ENCODE measurements around the gene C19orf85. TPM values are rescaled to one million over a fixed set of nuclear protein-coding genes. Genes with fewer than 3 reads are reported as not detected.
"Not testable (repeated sequence)": the region's sequence is repeated elsewhere in the genome, so short reads cannot be mapped to it uniquely, and the experiment has no call there.

C19orf85 gene
- total RNA-seq, 1 experiment from 2014 or later = not detected

GRCh38 chr19:55459551-55459949, 5.0 kb downstream of the C19orf85 start:
- DNase-seq (ENCODE audit: low read depth) = no peak

DNA sequence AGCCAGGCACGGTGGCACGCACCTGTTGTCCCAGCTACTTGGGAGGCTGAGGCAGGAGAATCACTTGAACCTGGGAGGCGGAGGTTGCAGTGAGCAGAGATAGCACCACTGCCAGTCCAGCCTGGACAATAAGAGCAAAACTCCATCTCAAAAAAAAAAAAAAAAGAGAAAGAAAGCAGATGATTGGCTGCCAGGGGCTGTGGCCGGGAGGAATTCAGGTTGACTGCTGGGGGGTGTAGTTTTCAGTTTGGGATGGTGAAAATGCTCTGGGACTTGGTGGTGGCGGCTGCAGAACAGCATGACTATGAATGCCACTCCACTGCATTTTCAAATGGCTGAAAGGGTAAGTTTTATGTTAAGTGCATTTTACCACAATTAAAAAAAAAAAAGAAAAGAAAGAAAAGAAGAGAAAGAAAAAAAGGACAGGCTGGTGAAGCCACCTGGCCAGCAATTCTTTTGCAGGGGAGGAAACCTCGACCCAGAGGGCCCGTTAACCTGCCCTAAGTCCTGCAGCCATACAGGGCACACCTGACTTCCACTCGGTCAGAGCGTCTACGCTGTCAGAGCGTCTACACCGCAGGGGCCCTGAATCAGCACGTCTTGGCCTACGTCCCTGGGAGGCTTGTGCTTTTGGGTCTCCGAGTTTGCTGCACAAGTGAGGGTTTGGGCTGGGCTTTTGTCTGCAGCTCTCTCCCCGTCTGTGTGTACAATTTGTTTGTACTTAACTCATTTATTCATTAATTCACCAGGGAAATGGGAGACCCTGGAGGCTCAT, 6.7 kb downstream of the C19orf85 start:
- DNase-seq (ENCODE audit: low read depth) = no peak

- no peak for DNase-seq (ENCODE audit: low read depth)
Measured at GRCh38 chr19:55456347-55456746, 8.2 kb downstream of the C19orf85 start.

GRCh38 chr19:55455576-55456235, 8.8 kb downstream of the C19orf85 start:
- no peak for DNase-seq (ENCODE audit: low read depth)

DNA sequence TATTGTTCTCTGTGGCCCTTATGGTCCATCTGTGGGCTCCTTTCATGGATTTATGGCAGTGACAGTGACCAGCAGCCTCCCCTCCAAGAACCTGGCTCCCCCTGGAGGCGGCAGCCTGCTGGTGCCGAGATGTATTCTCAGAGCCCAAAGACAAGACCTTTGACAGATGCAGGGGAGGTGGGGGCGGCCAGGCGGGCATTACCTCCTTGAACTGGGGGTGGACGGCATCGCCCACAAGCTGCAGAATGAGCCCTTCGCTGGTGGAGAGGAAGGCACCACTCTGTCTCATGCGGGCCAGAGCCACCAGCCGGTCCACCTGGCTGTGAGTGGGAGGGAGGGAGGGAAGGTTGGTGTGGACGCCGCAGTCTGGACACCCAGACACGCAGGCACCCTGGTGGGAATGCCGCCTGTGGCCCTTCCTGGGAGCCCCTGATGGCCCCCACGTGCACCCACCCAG, 9.7 kb downstream of the C19orf85 start:
- DNase-seq (ENCODE audit: low read depth) = peak; percentile 44

DNA sequence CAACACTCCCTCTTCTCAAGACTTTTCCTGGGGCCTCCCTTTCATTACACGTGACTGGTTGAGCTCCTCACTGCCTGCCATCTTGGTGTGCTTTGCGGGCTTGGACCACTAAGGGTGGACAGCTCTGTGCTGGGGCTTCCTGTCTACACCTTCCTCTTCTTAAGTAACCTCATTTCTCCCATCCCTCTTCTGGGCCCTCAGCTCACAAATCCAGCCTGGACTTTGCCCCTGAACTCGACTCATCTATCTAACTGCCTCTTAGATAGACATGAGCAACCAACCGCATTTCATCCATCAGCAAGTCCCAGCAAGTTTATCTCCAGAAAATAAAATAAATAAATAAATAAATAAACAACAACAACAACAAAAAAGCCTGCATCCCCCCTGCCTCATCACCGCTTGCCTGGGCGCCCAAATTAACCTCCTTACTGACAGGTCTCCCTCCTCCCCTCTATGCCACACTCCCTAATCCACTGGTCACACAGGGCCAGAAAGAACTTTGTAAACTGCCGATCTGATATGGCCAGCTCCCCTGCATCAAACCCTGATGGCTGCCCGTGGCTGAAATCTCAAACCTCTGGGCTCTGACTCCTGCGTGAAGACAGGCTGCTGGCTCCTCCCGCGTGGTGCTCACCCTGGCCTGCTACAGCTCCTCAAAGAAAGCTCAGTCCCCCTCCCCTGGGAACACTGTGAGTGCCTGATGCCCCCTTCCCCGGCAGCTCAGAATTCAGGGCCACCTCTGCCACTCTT, 10.9 kb downstream of the C19orf85 start:
- DNase-seq (ENCODE audit: low read depth) = no peak

DNA sequence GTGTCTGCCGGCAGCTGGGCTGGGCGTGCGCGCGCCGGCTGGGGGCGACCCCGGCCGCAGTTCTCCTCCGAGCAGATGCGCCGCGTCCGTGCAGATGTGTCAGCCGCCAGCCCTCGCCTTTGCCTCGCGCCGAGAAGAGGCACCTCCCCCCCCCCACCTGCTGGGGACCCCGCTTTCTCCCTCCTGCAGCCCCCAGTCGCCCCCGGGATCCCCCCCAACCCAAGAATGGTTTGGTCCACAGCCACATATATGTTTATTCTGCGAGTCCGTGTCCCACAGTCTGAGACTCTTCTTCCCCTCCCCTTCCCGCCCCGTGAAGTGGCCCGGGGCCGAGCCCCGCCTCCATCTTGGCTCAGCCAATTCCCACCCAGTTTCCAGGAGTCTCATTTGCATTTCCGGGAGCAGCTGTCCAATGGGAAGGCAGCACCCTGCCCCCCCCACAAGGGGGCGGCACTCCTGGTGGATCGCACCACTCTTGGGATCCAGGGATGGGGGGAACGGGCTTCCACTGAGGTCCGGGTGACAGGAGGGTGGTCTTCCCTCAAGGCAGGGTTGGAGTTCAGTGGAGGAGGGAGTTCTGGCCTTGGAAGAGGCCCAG, 11.7 kb downstream of the C19orf85 start:
- DNase-seq (ENCODE audit: low read depth) = peak; percentile 49

DNA sequence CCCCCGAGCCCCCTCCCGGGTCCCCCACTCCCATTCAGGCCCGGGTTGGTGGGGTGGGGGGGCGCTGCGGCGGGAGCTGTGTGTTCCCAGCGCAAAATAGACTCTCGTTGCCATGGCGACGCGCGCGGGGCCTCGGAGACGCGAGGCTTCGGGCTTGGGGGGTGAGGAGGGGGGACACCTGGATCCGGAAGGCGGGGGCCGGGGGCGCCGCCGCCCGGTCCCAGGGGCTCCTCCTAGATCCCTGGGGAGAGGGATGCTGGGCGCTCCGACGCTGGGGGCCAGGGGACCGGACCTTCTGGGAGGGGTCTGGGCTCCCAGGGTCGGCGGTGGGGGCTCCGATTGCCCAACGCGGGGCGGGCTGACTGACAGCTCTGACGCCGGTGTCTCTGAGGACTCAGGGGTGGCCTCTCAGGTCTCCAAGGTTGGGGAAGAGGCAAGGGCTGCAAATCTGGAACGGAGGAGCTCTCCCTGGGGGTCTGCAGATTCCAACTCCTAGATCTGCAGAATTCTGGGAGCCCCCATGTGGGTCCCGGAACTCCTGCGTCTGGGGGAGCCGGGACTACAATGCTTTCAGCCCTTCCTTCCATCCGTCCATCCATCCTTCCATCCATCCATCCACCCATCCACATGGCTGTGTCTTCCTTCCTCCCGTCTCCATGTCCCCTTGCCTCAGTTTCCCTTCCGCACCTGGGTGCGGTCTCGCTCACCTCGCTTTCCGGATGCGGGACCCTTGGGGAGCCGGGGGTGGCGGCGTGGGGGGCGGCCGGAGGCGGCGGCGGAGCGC, 12.4 kb downstream of the C19orf85 start:
- DNase-seq (ENCODE audit: low read depth) = no peak

DNA sequence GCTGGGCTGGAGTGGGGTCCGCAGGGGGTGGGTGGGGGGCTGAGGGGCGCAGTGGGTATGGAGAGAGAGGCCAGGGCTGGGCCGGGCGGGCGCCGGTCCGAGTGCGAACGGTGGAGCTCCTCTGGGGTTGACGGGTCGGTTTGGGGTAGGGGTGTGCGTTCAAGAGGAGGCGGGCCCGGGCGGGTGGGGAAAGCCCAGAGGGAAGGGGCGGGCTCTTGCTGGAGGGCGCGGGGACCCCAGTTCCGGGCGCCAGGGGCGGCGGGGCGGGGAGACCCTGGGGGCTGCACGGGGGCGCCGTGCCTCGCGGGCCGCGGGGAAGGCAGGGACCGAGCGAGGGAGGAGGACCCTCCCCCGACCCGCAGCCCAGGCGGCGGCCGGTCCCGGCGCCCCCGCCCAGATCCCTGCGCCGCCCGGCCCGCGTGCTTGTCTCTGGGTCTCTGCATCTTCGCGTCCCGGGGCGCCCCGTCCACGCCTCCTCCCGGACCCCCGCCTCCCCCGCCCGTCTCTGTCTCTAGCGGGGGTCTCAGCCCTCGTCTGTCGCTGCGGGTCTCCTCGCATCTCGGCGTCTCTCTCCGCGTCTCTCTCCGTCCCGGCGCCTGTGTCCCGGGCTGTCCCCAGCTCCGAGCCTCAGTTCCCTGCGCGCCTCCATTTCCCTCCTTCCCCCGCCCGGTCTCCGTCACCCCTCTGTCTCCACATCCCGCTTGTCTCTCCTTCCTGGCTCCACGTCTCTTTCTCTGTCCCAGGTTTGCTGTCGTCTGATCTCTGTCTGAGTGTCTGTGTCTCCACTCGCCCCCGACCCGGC, 13.2 kb downstream of the C19orf85 start:
- no peak for DNase-seq (ENCODE audit: low read depth)

DNA sequence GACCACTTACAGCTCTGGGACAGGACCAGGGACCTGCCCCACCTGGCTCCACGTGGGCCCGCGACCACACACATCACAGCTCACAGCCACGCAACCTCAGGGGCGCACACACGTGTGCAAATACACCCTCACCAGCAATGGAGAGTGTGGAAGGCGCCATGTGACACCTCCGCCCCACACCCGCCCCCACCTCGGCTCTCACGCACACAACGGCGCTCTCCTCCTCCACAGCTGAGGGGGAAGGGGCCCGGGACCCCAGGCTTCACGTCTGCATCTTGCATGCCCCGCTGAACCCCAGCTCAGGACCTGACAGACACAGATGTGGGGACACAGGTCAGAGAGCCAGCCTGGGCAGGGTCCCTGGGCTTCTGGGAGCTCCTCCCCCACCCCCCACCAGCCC, 15.1 kb downstream of the C19orf85 start:
- DNase-seq (ENCODE audit: low read depth) = no peak

GRCh38 chr19:55448175-55448490, 16.4 kb downstream of the C19orf85 start:
- not testable (repeated sequence) for DNase-seq (ENCODE audit: low read depth)

GRCh38 chr19:55447421-55448174, 17.0 kb downstream of the C19orf85 start:
- peak; percentile 76 for DNase-seq (ENCODE audit: low read depth)

GRCh38 chr19:55446060-55446459, 18.5 kb downstream of the C19orf85 start:
- DNase-seq (ENCODE audit: low read depth) = no peak

GRCh38 chr19:55444646-55445045, 19.9 kb downstream of the C19orf85 start:
- no peak for DNase-seq (ENCODE audit: low read depth)

- DNase-seq (ENCODE audit: low read depth) = no peak
Measured at GRCh38 chr19:55443824-55444480, 20.6 kb downstream of the C19orf85 start.

DNA sequence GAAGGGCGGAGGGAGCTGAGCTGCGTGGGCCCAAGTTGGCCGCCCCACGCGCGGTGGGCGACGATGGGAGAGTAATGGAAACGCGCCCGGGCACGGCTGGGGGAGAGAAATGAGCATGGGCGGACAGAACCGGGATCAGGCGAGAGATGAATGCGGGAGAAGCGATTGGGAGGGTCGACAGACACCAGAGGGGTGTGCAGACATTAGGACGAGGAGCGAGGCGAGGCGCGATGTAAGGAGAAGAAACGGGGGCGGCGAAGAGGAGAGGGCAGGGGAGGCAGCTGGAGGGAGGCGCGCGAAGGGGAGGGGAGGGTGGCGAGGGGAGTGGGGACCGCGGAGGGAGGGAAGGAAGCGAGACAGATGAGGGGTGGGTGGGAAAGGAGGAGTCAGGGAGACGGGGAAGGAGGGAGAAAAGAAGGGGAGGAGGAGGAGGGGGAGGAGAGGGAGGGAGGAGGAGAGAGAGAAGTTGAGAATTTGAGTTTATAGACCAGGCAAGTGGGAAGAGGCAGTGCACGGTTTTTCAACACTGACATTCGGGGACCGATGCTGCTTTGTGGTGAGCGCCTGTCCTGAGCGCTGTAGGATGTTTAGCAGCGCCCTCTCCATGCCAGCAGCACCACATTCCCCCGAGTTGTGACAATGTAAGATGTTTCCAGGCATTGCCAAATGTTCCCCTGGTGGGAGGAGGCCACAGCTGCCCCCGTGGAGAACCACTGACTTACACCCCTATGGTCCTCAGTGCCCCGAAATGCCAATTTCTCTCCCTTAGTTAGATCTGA, 21.3 kb downstream of the C19orf85 start, which contains the start of gene SHISA7:
TSS of gene SHISA7 (minus strand) at position 256 of the 779 bp plus-strand sequence. CDS start 437 bp downstream, outside the sequence.
- DNase-seq (ENCODE audit: low read depth) = no peak

- no peak for DNase-seq (ENCODE audit: low read depth)
Measured at GRCh38 chr19:55442372-55442961, 22.1 kb downstream of the C19orf85 start.
